GM23338 (cell line): ENCODE data around the gene DOK1. TPM values are rescaled to one million over a fixed set of nuclear protein-coding genes. Genes with fewer than 3 reads are reported as not detected.

Source experiments
- ATAC-seq: fragments of 200-7000 bp; cut with Tn5 transposase; 3 replicates; pipeline ENCODE4 v1.9.1; 2020
- DNase-seq: peaks from one replicate; pipeline ENCODE4 v3.0.0-alpha.2; 2015; ENCODE audit warnings: low spot score
- H2AFZ ChIP-seq: fragments of 200-600 bp; sonication (generic); 2 replicates; pipeline ENCODE4 v1.8.0; 2016; ENCODE audit warnings: antibody characterized with exemption, mild to moderate bottlenecking, moderate library complexity
- H3F3A ChIP-seq: fragments of 200-600 bp; sonication (generic); replicated peaks from 2 replicates; pipeline ENCODE4 v1.8.0; 2017; ENCODE audit warnings: antibody characterized with exemption, mixed run types, low read depth
- H3K27ac ChIP-seq: fragments of 200-600 bp; sonication (generic); 2 replicates; pipeline ENCODE4 v1.6.1; 2016; ENCODE audit warnings: low read depth
- H3K27me3 ChIP-seq: fragments of 200-600 bp; sonication (generic); 2 replicates; pipeline ENCODE4 v1.8.0; 2016; ENCODE audit warnings: mild to moderate bottlenecking, mixed run types, moderate library complexity; ENCODE audit not compliant: insufficient read depth
- H3K36me3 ChIP-seq: fragments of 200-600 bp; sonication (generic); 2 replicates; pipeline ENCODE4 v1.8.0; 2016; ENCODE audit warnings: mild to moderate bottlenecking; ENCODE audit not compliant: insufficient read depth
- H3K4me1 ChIP-seq: fragments of 200-600 bp; sonication (generic); 2 replicates; pipeline ENCODE4 v1.8.0; 2016; ENCODE audit warnings: mild to moderate bottlenecking, moderate library complexity; ENCODE audit not compliant: insufficient read depth
- H3K4me2 ChIP-seq: fragments of 200-600 bp; sonication (generic); 2 replicates; pipeline ENCODE4 v1.7.1; 2017; ENCODE audit warnings: mixed run types
- H3K4me3 ChIP-seq: fragments of 200-600 bp; sonication (generic); 2 replicates; pipeline ENCODE4 v1.6.1; 2016; ENCODE audit warnings: mixed run types
- H3K79me2 ChIP-seq: fragments of 200-600 bp; sonication (generic); replicated peaks from 2 replicates; pipeline ENCODE4 v1.8.0; 2017; ENCODE audit warnings: mild to moderate bottlenecking; ENCODE audit not compliant: insufficient read depth
- H3K9me2 ChIP-seq: fragments of 200-600 bp; sonication (generic); 2 replicates; pipeline ENCODE4 v1.8.0; 2017; ENCODE audit not compliant: insufficient read depth
- H4K20me1 ChIP-seq: fragments of 200-600 bp; sonication (generic); replicated peaks from 2 replicates; pipeline ENCODE4 v1.8.0; 2017; ENCODE audit warnings: mild to moderate bottlenecking; ENCODE audit not compliant: insufficient read depth
- H3K27ac Mint-ChIP-seq: 2 replicates; pipeline ENCODE4 v1.8.0; 2020; ENCODE audit warnings: inconsistent platforms, mild to moderate bottlenecking, moderate library complexity, mixed read lengths
- H3K27me3 Mint-ChIP-seq: 3 replicates; pipeline ENCODE4 v1.8.0; 2022; ENCODE audit warnings: low read depth, mild to moderate bottlenecking, moderate library complexity, mixed read lengths, inconsistent platforms; ENCODE audit not compliant: insufficient read depth, poor library complexity
- H3K36me3 Mint-ChIP-seq: 3 replicates; pipeline ENCODE4 v1.8.0; 2021; ENCODE audit warnings: low read depth, mild to moderate bottlenecking, inconsistent platforms, moderate library complexity, mixed read lengths
- H3K4me1 Mint-ChIP-seq: 3 replicates; pipeline ENCODE4 v1.8.0; 2020; ENCODE audit warnings: mild to moderate bottlenecking, inconsistent platforms, mixed read lengths
- H3K4me3 Mint-ChIP-seq: 3 replicates; pipeline ENCODE4 v1.8.0; 2021; ENCODE audit warnings: moderate library complexity, mild to moderate bottlenecking, inconsistent platforms, mixed read lengths
- H3K9me3 Mint-ChIP-seq: 3 replicates; pipeline ENCODE4 v1.8.0; 2020; ENCODE audit warnings: moderate library complexity, mild to moderate bottlenecking, inconsistent platforms, mixed read lengths
- CREB1 ChIP-seq: fragments of 250-450 bp; sonication (Bioruptor Pico); IDR thresholded peaks from 2 replicates; pipeline ENCODE4 v1.5.0; 2020; ENCODE audit warnings: low read depth, mild to moderate bottlenecking, moderate library complexity
- NANOG ChIP-seq: IDR thresholded peaks from 2 replicates; pipeline ENCODE4 v1.6.1; 2016; ENCODE audit warnings: antibody characterized with exemption, borderline replicate concordance
- POLR2AphosphoS5 ChIP-seq: IDR thresholded peaks from 2 replicates; pipeline ENCODE4 v1.6.1; 2016; ENCODE audit warnings: antibody characterized with exemption, low read depth
- STAT1 ChIP-seq: IDR thresholded peaks from one replicate; pipeline ENCODE4 v1.6.1; 2016; ENCODE audit warnings: antibody characterized with exemption; ENCODE audit not compliant: unreplicated experiment
- polyA plus RNA-seq: library from polyadenylated mRNA; unstranded; fragments of >200 nt; fragmentation: Nextera tagmentation; extraction: Ambion mirVana; gene quantifications from 2 replicates; pipeline ENCODE4 v1.2.1, GENCODE V29; 2016
- total RNA-seq: library from RNA; depleted of rRNA; stranded (reverse); fragments of >200 nt; shearing (Covaris generic); gene quantifications from 2 replicates; pipeline ENCODE4 v1.2.3, GENCODE V29; 2014
- TF ChIP-seq, protein P1 (sequence below): IDR thresholded peaks from 2 replicates; pipeline ENCODE4 v1.6.1; 2016; ENCODE audit warnings: antibody characterized with exemption
- TF ChIP-seq, protein P2 (sequence below): IDR thresholded peaks from one replicate; pipeline ENCODE4 v1.6.1; 2018; ENCODE audit warnings: antibody characterized with exemption; ENCODE audit not compliant: unreplicated experiment
- TF ChIP-seq, protein P3 (sequence below), 2 experiments: fragments of 200-600 bp in 1 of 2; sonication (generic) in 1 of 2; conservative IDR thresholded peaks; 2 replicates each; pipeline versions ENCODE4 v1.5.1 to v1.6.1; 2016 to 2017; ENCODE audit warnings: antibody characterized with exemption in 2 of 2, low read depth in 2 of 2, mild to moderate bottlenecking in 2 of 2, moderate library complexity in 1 of 2

The DOK1 gene
- total and polyA plus RNA-seq, 2 experiments from 2014 or later, result 3.9 to 15.5 TPM

DNA sequence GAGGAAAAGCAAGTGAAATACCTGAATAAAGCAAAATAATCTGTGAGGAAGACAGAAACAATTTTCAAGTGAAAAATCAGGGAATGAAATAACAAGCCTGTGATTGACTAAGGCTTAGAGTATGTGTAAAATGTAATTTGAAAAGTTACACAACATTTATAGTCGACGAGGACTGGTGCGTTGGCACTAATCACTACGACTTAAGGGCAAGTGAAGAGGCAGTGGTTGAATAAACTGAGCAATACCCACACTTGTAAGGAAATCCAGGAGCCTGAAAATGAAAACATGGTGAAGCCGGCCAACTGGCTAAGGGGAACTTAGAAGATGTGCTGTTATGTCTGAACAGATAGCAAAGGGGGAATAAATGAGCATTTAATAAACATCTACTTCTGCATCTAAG is 13.4 kb downstream of the DOK1 start:
- no peaks in the 10 kb centered on the region for H3K27me3 ChIP-seq
- no peaks in the 10 kb centered on the region for H3K36me3 Mint-ChIP-seq
- no peaks in the 10 kb centered on the region for H3K4me1 Mint-ChIP-seq
- H2AFZ ChIP-seq, result no peak overlapping the region
- no peaks in the 10 kb centered on the region for H3K4me1 ChIP-seq
- ATAC-seq (no peak), DNase-seq (no peak)
- no peaks in the 10 kb centered on the region for H3F3A ChIP-seq
- no peak overlapping the region for H3K4me3 Mint-ChIP-seq
- H3K27ac Mint-ChIP-seq, result no peak overlapping the region
- H3K79me2 ChIP-seq, result no peaks in the 10 kb centered on the region
- no peaks in the 10 kb centered on the region for H3K9me3 Mint-ChIP-seq
- TF ChIP-seq, protein P1, sequence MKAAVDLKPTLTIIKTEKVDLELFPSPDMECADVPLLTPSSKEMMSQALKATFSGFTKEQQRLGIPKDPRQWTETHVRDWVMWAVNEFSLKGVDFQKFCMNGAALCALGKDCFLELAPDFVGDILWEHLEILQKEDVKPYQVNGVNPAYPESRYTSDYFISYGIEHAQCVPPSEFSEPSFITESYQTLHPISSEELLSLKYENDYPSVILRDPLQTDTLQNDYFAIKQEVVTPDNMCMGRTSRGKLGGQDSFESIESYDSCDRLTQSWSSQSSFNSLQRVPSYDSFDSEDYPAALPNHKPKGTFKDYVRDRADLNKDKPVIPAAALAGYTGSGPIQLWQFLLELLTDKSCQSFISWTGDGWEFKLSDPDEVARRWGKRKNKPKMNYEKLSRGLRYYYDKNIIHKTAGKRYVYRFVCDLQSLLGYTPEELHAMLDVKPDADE, result no peak
- TF ChIP-seq, protein P2, sequence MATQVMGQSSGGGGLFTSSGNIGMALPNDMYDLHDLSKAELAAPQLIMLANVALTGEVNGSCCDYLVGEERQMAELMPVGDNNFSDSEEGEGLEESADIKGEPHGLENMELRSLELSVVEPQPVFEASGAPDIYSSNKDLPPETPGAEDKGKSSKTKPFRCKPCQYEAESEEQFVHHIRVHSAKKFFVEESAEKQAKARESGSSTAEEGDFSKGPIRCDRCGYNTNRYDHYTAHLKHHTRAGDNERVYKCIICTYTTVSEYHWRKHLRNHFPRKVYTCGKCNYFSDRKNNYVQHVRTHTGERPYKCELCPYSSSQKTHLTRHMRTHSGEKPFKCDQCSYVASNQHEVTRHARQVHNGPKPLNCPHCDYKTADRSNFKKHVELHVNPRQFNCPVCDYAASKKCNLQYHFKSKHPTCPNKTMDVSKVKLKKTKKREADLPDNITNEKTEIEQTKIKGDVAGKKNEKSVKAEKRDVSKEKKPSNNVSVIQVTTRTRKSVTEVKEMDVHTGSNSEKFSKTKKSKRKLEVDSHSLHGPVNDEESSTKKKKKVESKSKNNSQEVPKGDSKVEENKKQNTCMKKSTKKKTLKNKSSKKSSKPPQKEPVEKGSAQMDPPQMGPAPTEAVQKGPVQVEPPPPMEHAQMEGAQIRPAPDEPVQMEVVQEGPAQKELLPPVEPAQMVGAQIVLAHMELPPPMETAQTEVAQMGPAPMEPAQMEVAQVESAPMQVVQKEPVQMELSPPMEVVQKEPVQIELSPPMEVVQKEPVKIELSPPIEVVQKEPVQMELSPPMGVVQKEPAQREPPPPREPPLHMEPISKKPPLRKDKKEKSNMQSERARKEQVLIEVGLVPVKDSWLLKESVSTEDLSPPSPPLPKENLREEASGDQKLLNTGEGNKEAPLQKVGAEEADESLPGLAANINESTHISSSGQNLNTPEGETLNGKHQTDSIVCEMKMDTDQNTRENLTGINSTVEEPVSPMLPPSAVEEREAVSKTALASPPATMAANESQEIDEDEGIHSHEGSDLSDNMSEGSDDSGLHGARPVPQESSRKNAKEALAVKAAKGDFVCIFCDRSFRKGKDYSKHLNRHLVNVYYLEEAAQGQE, result no peak
- TF ChIP-seq STAT1, result no peak
- no peak for TF ChIP-seq POLR2AphosphoS5
- TF ChIP-seq, protein P3, sequence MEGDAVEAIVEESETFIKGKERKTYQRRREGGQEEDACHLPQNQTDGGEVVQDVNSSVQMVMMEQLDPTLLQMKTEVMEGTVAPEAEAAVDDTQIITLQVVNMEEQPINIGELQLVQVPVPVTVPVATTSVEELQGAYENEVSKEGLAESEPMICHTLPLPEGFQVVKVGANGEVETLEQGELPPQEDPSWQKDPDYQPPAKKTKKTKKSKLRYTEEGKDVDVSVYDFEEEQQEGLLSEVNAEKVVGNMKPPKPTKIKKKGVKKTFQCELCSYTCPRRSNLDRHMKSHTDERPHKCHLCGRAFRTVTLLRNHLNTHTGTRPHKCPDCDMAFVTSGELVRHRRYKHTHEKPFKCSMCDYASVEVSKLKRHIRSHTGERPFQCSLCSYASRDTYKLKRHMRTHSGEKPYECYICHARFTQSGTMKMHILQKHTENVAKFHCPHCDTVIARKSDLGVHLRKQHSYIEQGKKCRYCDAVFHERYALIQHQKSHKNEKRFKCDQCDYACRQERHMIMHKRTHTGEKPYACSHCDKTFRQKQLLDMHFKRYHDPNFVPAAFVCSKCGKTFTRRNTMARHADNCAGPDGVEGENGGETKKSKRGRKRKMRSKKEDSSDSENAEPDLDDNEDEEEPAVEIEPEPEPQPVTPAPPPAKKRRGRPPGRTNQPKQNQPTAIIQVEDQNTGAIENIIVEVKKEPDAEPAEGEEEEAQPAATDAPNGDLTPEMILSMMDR (conservative IDR thresholded peaks at IDR 0.05; ENCODE audit: low read depth in 2 of 2), result no peak
- H4K20me1 ChIP-seq, result no peaks in the 10 kb centered on the region; the same call in 1 of the 2 replicates
- H3K4me2 ChIP-seq, result no peak overlapping the region
- H3K27ac ChIP-seq, result no peak overlapping the region
- no peaks in the 10 kb centered on the region for H3K9me2 ChIP-seq
- H3K4me3 ChIP-seq, result no peak overlapping the region
- no peaks in the 10 kb centered on the region for H3K36me3 ChIP-seq
- peaks cover 5% of the 10 kb centered on the region for H3K27me3 Mint-ChIP-seq

DNA sequence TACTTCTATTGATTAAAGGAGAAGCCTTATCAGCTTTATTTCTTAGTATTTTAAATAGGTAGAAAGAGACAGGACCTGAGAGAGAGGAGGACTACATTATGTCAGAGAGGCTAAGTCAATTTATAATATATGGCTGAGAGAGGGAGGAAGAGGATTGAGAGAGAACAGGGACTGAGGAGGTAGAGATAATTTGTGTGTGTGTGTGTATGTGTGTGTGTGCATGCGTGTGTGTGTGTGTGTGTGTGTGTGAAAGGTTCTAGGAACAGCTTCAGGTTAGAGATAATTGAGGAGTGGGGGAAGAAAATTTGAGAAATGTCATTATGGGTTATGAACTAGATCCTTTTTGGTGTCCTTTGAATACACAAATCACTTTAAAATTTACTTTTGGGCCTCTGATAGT is 15.2 kb downstream of the DOK1 start:
- Mint-ChIP-seq H3K36me3 (no peaks in the 10 kb centered on the region), H3K4me3 (no peak overlapping the region), H3K9me3 (no peaks in the 10 kb centered on the region), H3K4me1 (no peaks in the 10 kb centered on the region), H3K27me3 (peaks cover 1% of the 10 kb centered on the region), H3K27ac (no peak overlapping the region)
- Histone ChIP-seq H3K79me2 (no peaks in the 10 kb centered on the region), H3K9me2 (no peaks in the 10 kb centered on the region), H3K27me3 (no peaks in the 10 kb centered on the region), H3K27ac (no peak overlapping the region), H3K4me3 (no peak overlapping the region), H3F3A (no peaks in the 10 kb centered on the region), H4K20me1 (no peaks in the 10 kb centered on the region; the same call in 1 of the 2 replicates), H3K4me1 (no peaks in the 10 kb centered on the region), H3K36me3 (no peaks in the 10 kb centered on the region), H2AFZ (no peak overlapping the region), H3K4me2 (no peak overlapping the region)
- ATAC-seq, result no peak
- TF ChIP-seq NANOG (no peak), CREB1 (CRISPR knock-in tag) (no peak)
- no peak for DNase-seq
